Keratinocyte (primary cell): Measurements from ENCODE around the gene AKT1. TPM values are rescaled to one million over a fixed set of nuclear protein-coding genes. Genes with fewer than 3 reads are reported as not detected.
A peak's percentile ranks its signal among the peaks of the same experiment; 100 is the strongest.

Experiments used
- DNase-seq: peaks from one replicate; pipeline ENCODE4 v3.0.0-alpha.2; 2011; ENCODE audit warnings: low read depth, missing footprints, low spot score
- FAIRE-seq: peaks from 2 replicates; lab custom pipeline; 2011; peaks lifted over from hg19 to GRCh38; lab: Jason Lieb, UNC
- H2AFZ ChIP-seq: 2 replicates; pipeline ENCODE4 v1.6.0; 2012; ENCODE audit warnings: low read length, control low read depth, inconsistent platforms; ENCODE audit not compliant: control insufficient read depth
- H3K27ac ChIP-seq: 2 replicates; pipeline ENCODE4 v1.5.1; 2011; ENCODE audit warnings: low read length; ENCODE audit not compliant: control insufficient read depth, insufficient read depth
- H3K27me3 ChIP-seq: 3 replicates; pipeline ENCODE4 v1.6.0; 2011; ENCODE audit warnings: low read length; ENCODE audit not compliant: control insufficient read depth, insufficient read depth; ENCODE audit errors: extremely low read depth
- H3K36me3 ChIP-seq, 2 experiments: 2 replicates in 1 of 2; 3 replicates in 1 of 2; pipeline ENCODE4 v1.5.1; 2011; ENCODE audit warnings: low read length in 2 of 2, mild to moderate bottlenecking in 1 of 2; ENCODE audit not compliant: control insufficient read depth in 2 of 2, insufficient read depth in 2 of 2; ENCODE audit errors: extremely low read depth in 1 of 2
- H3K4me1 ChIP-seq: 3 replicates; pipeline ENCODE4 v1.5.1; 2011; ENCODE audit warnings: low read length; ENCODE audit not compliant: control insufficient read depth, insufficient read depth; ENCODE audit errors: extremely low read depth
- H3K4me2 ChIP-seq: 3 replicates; pipeline ENCODE4 v1.6.0; 2011; ENCODE audit warnings: low read depth, low read length; ENCODE audit not compliant: control insufficient read depth, insufficient read depth; ENCODE audit errors: extremely low read depth
- H3K4me3 ChIP-seq, 3 experiments: fragments of 200-600 bp in 1 of 3; sonication (generic) in 1 of 3; 2 replicates in 2 of 3; 3 replicates in 1 of 3; pipeline ENCODE4 v1.5.1; 2011 to 2016; ENCODE audit warnings: low read length in 3 of 3, mild to moderate bottlenecking in 3 of 3, control low read depth in 2 of 3, inconsistent platforms in 1 of 3, low read depth in 1 of 3, mixed read lengths in 1 of 3, mixed run types in 1 of 3, moderate library complexity in 1 of 3; ENCODE audit not compliant: control insufficient read depth in 2 of 3, insufficient read depth in 2 of 3; ENCODE audit errors: extremely low read depth in 1 of 3
- H3K79me2 ChIP-seq: 2 replicates; pipeline ENCODE4 v1.6.0; 2012; ENCODE audit warnings: low read length; ENCODE audit not compliant: control insufficient read depth, insufficient read depth
- H3K9ac ChIP-seq: 3 replicates; pipeline ENCODE4 v1.6.0; 2011; ENCODE audit warnings: low read length; ENCODE audit not compliant: control insufficient read depth, insufficient read depth; ENCODE audit errors: extremely low read depth
- H3K9me1 ChIP-seq: 3 replicates; pipeline ENCODE4 v1.6.0; 2011; ENCODE audit warnings: low read length; ENCODE audit not compliant: control insufficient read depth, insufficient read depth; ENCODE audit errors: extremely low read depth
- H3K9me3 ChIP-seq: 2 replicates; pipeline ENCODE4 v1.5.1; 2012; ENCODE audit warnings: low read depth, low read length; ENCODE audit not compliant: control insufficient read depth
- H4K20me1 ChIP-seq: 3 replicates; pipeline ENCODE4 v1.6.0; 2011; ENCODE audit warnings: low read length; ENCODE audit not compliant: control insufficient read depth, insufficient read depth; ENCODE audit errors: extremely low read depth
- EZH2 ChIP-seq: IDR thresholded peaks from one replicate; pipeline ENCODE4 v1.6.1; 2012; ENCODE audit warnings: inconsistent platforms, mild to moderate bottlenecking, low read length, moderate library complexity
- dilution Hi-C: fragments of 300-500 bp; cut with MboI; formaldehyde crosslinking; loops from one replicate; pipeline ENCODE4 v1.7.0; 2020; ENCODE audit warnings: low sequenced_read_pairs; ENCODE audit not compliant: extremely low pct_ligation_motif_present
- polyA plus RNA-seq, 5 experiments: library from polyadenylated mRNA; depleted of rRNA in 3 of 5; stranded (reverse) in 3 of 5; stranded (forward) in 1 of 5; unstranded in 1 of 5; fragments of >200 nt; gene quantifications; 1 replicate in 1 of 5; 2 replicates in 3 of 5; 3 replicates in 1 of 5; pipeline versions ENCODE4 v1.2.1 to v1.2.3, GENCODE V29; 2011 to 2012; ENCODE audit warnings: missing spikeins in 2 of 5, low read depth in 1 of 5, low replicate concordance in 1 of 5
- TF ChIP-seq, protein P1 (sequence below), 3 experiments: IDR thresholded peaks in 1 of 3; conservative IDR thresholded peaks in 1 of 3; optimal IDR thresholded peaks in 1 of 3; 2 replicates in 2 of 3; 3 replicates in 1 of 3; pipeline versions ENCODE3 to v1.5.1; 2011; ENCODE audit warnings: low read length in 3 of 3, mild to moderate bottlenecking in 3 of 3, moderate library complexity in 2 of 3, control low read depth in 1 of 3, inconsistent platforms in 1 of 3; ENCODE audit not compliant: insufficient read depth in 2 of 3; ENCODE audit errors: extremely low read depth in 1 of 3

AKT1 gene
- polyA plus RNA-seq, 1 donor (not counting 4 experiments of a cell fraction or from before 2014, with no cell fraction given): 82.3 TPM

DNA sequence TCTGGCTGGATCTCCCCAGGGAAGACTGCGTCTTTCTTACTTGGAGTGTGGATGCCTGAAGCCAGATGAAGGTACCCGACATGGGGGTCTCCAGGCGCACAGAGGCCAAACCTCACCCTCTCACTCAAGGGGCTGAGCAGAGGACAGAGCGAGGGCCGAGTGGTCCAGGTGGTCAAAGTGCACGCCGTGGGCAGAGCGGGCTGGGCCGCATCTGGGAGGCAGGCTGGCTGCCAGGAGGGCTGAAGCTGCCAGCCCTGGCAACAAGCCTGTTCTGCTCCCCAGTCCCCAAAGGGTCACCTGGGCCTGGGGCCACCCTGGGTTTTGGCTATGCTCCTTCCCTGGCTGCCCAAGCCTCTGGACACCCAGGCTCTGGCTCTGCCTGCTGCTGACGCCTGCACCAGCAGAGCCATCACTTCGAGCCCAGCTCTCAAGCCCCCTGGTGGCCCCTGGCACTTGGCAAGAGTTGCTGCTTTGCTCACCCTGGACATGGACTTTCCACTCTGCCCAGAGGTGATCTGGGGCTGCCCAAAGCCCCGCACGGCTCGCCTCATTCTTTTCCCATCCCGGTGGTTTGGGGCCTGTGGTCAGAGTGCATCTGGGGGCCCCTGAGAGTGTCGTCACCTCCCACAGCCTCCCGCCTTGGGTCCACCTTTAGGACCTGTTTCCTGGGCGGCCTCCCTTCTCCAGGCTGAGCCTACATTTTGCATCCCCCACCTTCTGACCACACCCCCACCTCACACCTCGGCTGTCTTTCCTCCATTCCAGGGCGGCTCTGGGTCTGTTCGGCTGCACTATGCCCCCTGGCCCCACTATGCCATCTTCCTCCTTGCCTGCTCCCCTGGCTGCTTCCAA is 68.7 kb downstream of the AKT1 start:
- H3K79me2 ChIP-seq: no peaks in the 10 kb centered on the region
- peaks cover 3% of the 10 kb centered on the region for H4K20me1 ChIP-seq
- no peak for TF ChIP-seq EZH2
- TF ChIP-seq, protein P1, sequence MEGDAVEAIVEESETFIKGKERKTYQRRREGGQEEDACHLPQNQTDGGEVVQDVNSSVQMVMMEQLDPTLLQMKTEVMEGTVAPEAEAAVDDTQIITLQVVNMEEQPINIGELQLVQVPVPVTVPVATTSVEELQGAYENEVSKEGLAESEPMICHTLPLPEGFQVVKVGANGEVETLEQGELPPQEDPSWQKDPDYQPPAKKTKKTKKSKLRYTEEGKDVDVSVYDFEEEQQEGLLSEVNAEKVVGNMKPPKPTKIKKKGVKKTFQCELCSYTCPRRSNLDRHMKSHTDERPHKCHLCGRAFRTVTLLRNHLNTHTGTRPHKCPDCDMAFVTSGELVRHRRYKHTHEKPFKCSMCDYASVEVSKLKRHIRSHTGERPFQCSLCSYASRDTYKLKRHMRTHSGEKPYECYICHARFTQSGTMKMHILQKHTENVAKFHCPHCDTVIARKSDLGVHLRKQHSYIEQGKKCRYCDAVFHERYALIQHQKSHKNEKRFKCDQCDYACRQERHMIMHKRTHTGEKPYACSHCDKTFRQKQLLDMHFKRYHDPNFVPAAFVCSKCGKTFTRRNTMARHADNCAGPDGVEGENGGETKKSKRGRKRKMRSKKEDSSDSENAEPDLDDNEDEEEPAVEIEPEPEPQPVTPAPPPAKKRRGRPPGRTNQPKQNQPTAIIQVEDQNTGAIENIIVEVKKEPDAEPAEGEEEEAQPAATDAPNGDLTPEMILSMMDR (optimal IDR thresholded peaks at IDR 0.05 in 1 of 3, IDR thresholded peaks at IDR 0.05 in 1 of 3, conservative IDR thresholded peaks at IDR 0.05 in 1 of 3; ENCODE audit: extremely low read depth in 1 of 3, insufficient read depth in 2 of 3, low read length in 3 of 3): peak in 1 of 3 experiments; percentile 9
- no peaks in the 10 kb centered on the region for H3K36me3 ChIP-seq
- peaks cover 5% of the 10 kb centered on the region for H3K27me3 ChIP-seq
- no peak overlapping the region for H3K27ac ChIP-seq
- no peak overlapping the region for H2AFZ ChIP-seq
- H3K4me1 ChIP-seq: peaks cover 6% of the 10 kb centered on the region
- no peak for FAIRE-seq
- H3K9ac ChIP-seq: no peak overlapping the region
- H3K4me3 ChIP-seq: no peak overlapping the region
- no peaks in the 10 kb centered on the region for H3K9me3 ChIP-seq
- dilution Hi-C loops: no loop called here
- no peak for DNase-seq
- H3K4me2 ChIP-seq: no peak overlapping the region
- H3K9me1 ChIP-seq: no peaks in the 10 kb centered on the region

DNA sequence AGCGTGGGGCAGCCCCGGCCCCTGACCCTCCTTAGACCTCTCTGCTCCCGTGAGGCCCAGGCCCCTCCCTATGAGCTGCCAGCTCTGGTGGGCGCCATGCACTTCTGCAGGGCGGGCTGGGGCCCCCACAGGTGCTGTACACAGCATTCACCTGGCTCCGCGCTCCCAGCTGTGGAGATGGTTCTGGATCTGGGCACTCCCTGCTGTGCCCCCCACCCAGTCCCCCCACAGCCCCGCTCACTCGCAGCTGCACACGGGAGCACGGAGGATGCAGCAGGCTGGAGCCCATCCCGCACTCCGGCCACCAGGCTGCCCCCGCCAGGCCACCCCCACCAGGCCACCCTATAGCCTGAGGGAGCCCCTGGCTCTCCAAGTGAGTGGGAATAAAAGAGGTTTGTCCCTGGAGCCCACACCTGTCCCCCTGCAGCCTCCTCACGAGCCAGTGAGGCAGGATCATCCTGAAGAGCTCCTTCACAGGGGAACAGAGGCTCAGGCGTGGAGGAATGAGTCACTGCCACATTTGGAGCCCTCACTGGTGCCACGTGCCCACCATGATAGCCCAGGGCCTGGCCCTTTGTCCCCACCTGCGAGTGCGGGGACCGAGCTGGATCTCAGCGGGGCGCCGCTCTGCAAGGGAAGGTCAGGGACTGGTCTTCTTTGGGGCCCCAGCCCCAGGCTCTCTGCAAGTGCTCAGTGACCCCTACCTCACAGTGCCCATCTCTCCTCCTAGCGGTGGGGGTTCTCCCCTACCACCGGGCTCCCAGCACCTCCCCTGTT is 69.6 kb downstream of the AKT1 start:
- H3K4me1 ChIP-seq: peaks cover 6% of the 10 kb centered on the region
- no peak overlapping the region for H3K4me2 ChIP-seq
- no peak for DNase-seq
- H3K27ac ChIP-seq: no peak overlapping the region
- H3K4me3 ChIP-seq: no peak overlapping the region
- H3K79me2 ChIP-seq: no peaks in the 10 kb centered on the region
- dilution Hi-C loops: no loop called here
- no peak for TF ChIP-seq EZH2
- TF ChIP-seq, protein P1 (optimal IDR thresholded peaks at IDR 0.05 in 1 of 3, IDR thresholded peaks at IDR 0.05 in 1 of 3, conservative IDR thresholded peaks at IDR 0.05 in 1 of 3; ENCODE audit: extremely low read depth in 1 of 3, insufficient read depth in 2 of 3, low read length in 3 of 3): no peak
- H3K9me3 ChIP-seq: no peaks in the 10 kb centered on the region
- peaks cover 3% of the 10 kb centered on the region for H4K20me1 ChIP-seq
- no peak overlapping the region for H3K9ac ChIP-seq
- no peaks in the 10 kb centered on the region for H3K9me1 ChIP-seq
- no peak for FAIRE-seq
- peaks cover 0 to 4% of the 10 kb centered on the region in 2 experiments for H3K36me3 ChIP-seq
- H2AFZ ChIP-seq: no peak overlapping the region
- peaks cover 5% of the 10 kb centered on the region for H3K27me3 ChIP-seq
